COR-L47 (cell line): ENCODE data around the gene SENP6.
A peak's percentile ranks its signal among the peaks of the same experiment; 100 is the strongest.

Experiments
- DNase-seq: peaks from one replicate; lab custom pipeline; 2025; lab: John Stamatoyannopoulos, UW

The SENP6 gene

DNA sequence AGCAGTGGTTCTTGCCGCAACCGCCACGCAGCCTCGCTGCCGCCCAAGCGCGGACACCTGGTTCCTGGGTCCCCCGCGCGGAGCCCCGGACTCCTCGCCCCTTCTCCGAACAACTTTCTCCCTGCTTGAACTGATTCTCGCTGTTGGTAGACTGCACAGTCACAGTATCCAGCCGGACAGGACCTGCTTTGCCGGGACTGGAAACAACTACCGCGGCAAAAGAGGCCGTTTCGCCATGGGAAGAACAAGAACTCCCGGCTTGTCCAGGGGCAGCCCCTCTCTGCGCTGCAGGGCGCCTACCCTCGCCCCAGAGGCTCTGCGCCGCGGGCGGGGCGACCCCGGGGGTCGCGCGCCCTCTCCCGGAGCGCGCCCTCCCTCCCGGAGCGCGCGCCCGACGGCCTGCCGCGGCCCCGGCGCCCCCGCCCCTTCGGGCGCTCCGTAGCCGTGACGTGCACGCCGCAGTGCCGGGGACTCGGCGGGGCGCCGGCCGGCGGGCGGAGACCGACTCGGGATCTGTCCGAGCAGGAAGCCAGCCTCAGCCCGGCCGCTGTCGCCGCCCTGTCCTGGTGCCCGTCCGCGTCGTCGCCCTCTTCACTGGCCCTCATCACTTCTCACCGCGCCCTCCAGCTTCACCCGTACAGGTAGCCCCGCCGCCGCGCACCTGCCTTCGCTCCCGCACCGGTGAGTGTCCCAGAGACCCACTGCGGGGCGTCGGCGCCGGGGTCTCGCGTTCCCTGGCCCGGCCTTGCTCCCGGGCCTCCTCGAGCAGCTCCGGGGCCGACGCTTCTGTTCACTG lies 147.3 kb downstream of the SENP6 start, which contains the start of gene MYO6:
Gene MYO6, plus strand, starts transcription at position 497 of the 796 bp plus-strand sequence. CDS start 68,309 bp downstream, outside the sequence.
- peak; percentile 53 for DNase-seq

DNA sequence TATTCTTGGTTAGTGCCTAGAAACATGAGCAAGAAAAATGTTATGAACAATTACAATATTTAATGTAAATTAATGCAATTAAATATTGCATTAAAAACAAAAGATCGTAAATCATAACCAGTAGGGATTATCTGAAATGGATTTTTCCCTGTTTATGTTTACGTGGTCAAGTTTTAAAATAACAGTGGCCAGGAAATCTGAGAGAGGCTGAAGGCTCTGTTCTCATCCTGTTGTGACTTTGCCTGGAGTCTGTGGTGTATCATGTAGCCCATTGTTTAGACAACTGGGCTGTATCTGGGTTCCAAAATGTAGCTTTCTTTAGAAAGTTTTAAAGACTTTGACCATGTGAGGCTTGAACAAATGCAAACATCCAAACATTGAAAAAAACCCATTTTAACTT lies 149.8 kb downstream of the SENP6 start:
- no peak for DNase-seq

DNA sequence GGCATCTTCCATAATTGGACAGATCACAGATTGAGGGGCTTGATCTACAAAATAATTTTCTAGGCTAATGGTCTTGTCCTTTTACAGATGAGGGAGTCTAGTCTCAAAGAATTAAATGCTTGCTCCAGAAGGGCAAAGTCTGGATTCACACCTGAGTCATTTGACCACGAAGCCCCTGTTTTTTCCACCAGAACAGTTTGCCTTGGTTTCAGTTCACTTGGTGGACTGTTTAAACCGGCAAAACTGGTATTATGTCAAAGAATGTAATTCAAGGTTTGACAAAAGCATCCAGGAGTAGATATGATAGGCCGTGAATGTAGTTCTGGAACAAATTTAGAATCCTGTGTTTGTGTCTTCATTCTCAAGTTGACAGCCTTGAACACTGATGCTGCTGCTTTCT lies 150.7 kb downstream of the SENP6 start:
- DNase-seq: no peak

DNA sequence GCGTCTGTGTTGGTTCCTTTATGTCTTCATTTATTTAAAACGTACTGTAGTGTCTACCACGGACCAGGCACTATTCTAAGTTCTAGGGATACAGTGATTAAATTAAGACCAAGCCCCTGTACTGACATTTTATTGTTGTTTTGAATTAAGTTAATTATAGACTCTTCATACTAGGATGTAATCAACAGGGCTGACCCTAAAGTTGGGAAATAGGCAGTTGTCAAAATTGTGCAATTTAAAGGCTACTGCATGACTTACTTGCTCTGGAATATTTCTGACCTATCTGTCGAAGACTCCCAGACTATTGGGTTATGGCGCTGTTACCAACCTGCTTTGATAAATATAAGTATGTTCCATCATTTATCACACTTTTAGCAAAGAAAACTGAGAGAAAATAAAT lies 154.0 kb downstream of the SENP6 start:
- DNase-seq: no peak

DNA sequence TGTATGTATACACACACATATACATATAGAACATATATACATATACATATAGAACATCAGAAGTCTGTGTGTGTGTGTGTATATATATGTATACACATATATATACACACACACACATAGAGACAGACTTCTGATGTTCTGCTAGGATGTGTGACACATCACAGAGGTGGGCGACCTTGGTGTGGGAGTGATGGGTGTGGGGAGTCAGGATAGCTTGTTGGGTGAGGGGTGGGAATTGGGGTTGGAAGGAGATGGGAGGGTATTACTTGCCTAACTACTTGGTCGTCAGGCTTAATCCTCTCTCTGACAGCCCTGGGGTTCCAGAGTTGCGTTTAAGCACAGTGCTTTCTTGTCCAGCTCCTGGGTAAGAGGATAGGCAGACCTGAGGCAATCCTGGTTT lies 155.6 kb downstream of the SENP6 start:
- DNase-seq: no peak

DNA sequence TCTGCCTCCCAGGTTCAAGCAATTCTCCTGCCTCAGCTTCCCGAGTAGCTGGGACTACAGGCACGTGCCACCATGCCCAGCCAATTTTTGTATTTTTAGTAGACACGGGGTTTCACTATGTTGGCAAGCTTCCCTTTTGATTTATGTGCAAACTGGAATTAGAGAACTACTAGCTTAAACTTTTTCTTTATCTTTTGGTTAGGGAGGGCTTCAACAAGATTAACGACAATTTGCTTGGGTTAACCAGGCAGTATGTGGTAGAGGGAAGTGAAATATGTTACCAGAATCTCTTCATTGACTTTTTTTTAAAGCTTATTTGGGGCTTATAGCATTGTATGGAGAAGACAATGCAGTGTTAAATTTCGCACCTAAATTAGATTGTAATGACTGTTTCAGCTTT lies 156.4 kb downstream of the SENP6 start:
- DNase-seq: no peak

DNA sequence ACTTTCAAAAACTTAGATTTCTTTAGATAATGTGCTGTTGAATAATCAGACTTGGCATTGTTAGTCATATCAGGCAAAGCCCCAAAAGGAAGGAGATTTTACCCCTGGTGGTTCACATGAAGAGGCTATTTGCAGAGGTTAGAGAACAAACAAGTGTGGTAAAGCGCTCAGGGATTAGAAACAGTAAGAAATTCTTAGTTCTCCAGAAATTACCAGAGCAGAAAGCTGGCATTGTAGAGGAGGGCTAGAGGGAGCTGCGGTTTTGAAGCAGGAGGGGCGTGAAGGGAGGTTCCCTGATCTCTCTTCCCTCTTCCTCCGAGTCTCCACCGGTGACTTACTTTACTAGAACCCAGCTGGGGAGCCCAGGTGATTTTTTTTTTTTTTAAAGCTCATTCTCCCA lies 157.5 kb downstream of the SENP6 start:
- no peak for DNase-seq

DNA sequence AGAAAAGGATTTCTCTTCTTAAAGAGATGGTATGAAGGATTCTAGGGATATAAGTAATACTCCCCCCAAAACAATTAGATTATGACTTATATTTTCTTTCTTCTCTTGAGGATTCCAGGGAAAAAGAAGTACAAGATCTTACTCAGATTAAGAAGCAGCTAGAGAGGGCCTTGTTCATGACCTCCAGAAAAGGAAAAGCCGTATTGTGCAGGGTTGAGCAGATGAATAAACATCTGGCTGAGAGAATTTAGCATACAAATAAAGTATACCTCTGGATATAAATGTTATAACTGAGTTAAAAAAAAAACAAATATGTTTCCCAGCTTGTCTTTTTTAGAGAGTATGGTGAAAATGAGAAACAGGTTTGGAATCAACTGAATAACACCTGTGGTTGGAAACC lies 158.6 kb downstream of the SENP6 start:
- DNase-seq: no peak

DNA sequence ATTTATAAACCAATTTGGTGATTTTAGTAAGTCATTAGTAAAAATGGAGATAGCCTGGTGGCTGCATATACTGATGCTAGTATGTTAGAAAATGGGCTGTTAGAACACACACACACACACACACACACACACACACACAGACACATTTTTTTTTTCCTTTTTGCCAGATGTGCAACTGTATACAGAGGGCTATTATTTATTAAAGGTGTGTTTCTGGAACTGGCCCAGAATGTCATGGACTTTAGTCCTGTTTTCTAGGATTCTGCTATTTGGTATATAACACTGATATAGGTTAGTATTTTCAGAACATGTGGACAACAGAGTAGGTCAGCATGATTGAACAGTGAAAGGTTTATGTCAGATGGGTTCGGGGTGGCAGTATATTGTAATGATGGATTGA lies 159.8 kb downstream of the SENP6 start:
- DNase-seq: no peak

DNA sequence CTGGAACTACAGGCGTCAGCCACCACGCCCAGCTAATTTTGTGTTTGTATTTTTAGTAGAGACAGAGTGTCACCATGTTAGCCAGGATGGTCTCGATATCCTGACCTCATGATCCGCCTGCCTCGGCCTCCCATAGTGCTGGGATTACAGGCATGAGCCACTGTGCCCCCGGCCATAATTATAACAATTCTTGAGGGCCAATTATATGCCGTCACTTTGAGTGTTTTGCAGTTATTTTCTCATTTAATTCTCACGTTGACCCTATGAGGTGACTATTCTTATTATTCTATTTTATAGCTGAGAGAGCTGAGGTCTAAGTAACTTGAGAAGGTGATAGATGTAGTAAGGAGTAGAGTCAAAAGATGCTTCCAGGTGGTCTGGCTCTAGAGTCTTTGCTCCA lies 160.4 kb downstream of the SENP6 start:
- no peak for DNase-seq

DNA sequence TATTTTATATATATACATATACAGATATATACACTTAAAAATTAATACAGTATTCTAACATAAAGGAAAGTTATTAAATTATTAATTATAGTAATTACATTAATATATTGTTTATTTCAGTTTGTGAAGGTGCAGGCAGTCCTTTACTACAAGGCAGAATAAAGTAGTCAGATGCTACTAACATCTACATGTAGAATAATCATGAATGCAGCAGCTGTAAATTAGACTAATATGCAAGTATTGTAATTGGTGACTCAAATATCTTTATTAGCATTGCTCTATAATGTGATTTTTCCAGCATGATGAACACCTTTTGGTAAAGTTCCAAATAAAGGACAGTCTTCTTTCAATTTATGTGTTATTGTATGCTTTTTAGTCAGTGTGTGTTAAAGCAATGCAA lies 164.7 kb downstream of the SENP6 start:
- no peak for DNase-seq
